Measurements from ENCODE around the gene BLOC1S2.
A peak's percentile ranks its signal among the peaks of the same experiment; 100 is the strongest.
"Not testable (repeated sequence)": the region's sequence is repeated elsewhere in the genome, so short reads cannot be mapped to it uniquely, and the experiment has no call there.

BLOC1S2 gene

GRCh38 chr10:100297242-100297641 lies 10.8 kb upstream of the BLOC1S2 start:
- intact Hi-C loops (cut with DNase I), result no loop called here
- no peak for DNase-seq

GRCh38 chr10:100293066-100293465 lies 6.6 kb upstream of the BLOC1S2 start:
- intact Hi-C loops (cut with DNase I), result no loop called here
- no peak for DNase-seq

- intact Hi-C loops (cut with DNase I), result not testable (repeated sequence)
- peak in 3 of 42 donors; percentile 25 to 30 (median 28) for DNase-seq
These were observed 5.8 kb upstream of the BLOC1S2 start for GRCh38 chr10:100292300-100292699.

DNA sequence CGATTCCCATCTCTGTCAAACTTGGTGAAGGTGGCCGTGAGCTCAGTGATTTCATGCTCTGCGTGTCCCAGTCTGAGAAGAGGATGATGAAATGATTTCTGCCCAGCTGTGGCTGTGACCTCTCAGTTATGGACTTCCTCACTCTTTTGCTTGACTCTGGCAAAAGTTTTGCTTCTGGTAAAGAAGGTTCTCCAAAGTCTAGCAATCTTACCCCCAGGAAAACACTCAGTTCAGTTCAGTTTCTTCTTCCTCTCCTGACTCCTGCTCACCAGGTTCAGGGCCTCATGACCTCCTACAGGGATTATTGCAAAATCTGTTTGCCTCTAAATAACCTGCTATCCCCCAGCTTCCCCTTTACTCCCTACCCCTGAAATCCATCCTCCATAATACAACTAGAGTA lies 4.9 kb upstream of the BLOC1S2 start:
- intact Hi-C loops (cut with DNase I), result no loop called here

DNA sequence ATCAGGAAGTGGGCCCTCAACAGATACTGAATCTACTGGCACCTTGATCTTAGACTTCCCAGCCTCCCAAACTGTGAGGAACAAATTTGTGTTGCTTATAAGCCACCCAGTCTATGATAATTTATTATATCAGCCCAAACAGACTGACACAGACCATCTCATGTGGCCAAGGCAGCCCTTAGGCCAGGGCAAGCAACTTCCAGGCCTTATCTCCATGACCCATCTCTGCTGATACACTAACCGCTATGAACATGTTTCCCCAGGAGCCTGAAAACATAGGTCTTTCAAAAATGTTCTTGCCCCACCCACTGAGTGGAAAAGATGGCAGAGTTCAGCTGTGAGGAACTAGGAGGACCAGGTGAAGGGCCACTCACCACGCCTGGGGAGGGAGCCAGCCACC lies 3.2 kb upstream of the BLOC1S2 start:
- intact Hi-C loops (cut with DNase I), result loop anchor here (5.0 to 10.0 kb wide), 2 partner anchors 53 to 245 kb away; partner anchors contain the start of gene HIF1AN
- no peak for DNase-seq

More for the DNA sequence above, 4.9 kb upstream of the BLOC1S2 start:
- peak in 1 of 42 donors; percentile 14 for DNase-seq

GRCh38 chr10:100288196-100288595 lies 1.7 kb upstream of the BLOC1S2 start:
- DNase-seq, result no peak
- intact Hi-C loops (cut with DNase I), result loop anchor here (1.0 to 10.0 kb wide), 3 partner anchors 54 to 247 kb away; partner anchors contain the start of gene HIF1AN

GRCh38 chr10:100287756-100288155 lies 1.3 kb upstream of the BLOC1S2 start:
- intact Hi-C loops (cut with DNase I), result loop anchor here (1.0 to 10.0 kb wide), 3 partner anchors 55 to 247 kb away; partner anchors contain the start of gene HIF1AN
- DNase-seq, result no peak

GRCh38 chr10:100285326-100285725 lies 1.2 kb downstream of the BLOC1S2 start:
- DNase-seq, result not testable (repeated sequence)
- intact Hi-C loops (cut with DNase I), result loop anchor here (5.0 to 10.0 kb wide), 2 partner anchors 57 to 249 kb away; partner anchors contain the start of gene HIF1AN

GRCh38 chr10:100282907-100283306 lies 3.6 kb downstream of the BLOC1S2 start:
- intact Hi-C loops (cut with DNase I), result loop anchor here (10.0 kb wide), 1 partner anchor 252 kb away; the partner anchor contains the start of gene HIF1AN
- no peak for DNase-seq

GRCh38 chr10:100276971-100277370 lies 9.5 kb downstream of the BLOC1S2 start:
- intact Hi-C loops (cut with DNase I); DNase-seq: not testable (repeated sequence)

GRCh38 chr10:100267239-100268104 lies 19.0 kb downstream of the BLOC1S2 start, which contains the start of gene CWF19L1:
Gene CWF19L1 (minus strand): TSS chr10:100267638. CDS start chr10:100267593, 45 bp downstream.
- intact Hi-C loops (cut with DNase I), result no loop called here
- DNase-seq, result peak; percentile 75 to 95 (median 88)

- DNase-seq, result no peak
- intact Hi-C loops (cut with DNase I), result no loop called here
These were observed 20.5 kb downstream of the BLOC1S2 start for GRCh38 chr10:100265821-100266485.

DNA sequence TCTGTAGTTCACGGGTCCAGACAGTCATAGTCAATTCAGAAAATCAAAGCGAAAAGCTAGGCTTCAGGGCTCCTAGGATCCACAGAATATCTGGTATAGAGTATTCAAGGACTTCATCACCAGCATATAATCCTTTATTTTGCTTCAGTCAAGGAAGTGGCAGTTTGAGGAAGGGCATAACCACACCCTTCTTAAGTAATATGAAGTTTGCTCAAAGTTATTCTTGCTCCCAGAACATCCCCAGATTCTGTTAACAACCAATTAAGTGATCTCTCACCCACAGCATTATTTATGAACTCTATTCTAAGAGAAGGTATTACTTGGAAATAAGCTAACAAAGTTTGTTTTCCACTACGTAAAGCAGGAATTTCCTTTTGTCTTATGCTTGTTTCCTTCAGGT lies 32.3 kb downstream of the BLOC1S2 start:
- no peak for DNase-seq
- intact Hi-C loops (cut with DNase I), result no loop called here

DNA sequence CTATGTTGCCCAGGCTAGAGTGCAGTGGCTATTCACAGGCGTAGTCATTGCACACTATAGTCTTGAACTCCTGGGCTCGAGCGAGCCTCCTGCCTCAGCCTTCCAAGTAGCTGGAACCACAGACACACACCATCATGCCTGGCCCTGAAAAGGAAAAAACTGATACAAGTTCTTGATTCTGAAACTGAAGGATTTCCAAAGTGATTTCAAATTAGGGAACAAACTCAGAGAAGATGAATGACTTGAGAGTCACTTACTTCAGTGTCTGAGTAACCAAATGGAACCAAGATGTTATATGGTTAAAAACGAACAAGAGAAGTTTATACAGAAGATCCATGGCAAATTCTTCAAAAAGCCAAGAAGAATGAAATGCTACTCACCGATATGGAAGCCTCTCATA lies 33.4 kb downstream of the BLOC1S2 start:
- intact Hi-C loops (cut with DNase I), result no loop called here
- no peak for DNase-seq

DNA sequence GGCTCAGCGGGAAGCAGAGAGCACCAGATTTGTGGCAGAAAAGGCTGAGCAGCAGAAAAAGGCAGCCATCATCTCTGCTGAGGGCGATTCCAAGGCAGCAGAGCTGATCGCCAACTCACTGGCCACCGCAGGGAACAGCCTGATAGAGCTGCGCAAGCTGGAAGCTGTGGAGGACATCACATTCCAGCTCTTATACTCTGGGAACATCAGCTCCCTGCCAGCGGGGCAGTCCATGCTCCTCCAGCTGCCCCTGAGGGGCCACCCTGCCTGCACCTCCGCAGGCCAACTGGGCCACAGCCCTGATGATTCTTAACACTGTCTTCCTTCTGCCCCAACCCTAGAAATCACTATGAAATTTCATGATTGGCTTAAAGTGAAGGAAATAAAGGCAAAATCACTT lies 37.7 kb downstream of the BLOC1S2 start:
- DNase-seq, result no peak
- intact Hi-C loops (cut with DNase I), result no loop called here

GRCh38 chr10:100245484-100246220 lies 40.8 kb downstream of the BLOC1S2 start:
- no peak for DNase-seq
- intact Hi-C loops (cut with DNase I), result no loop called here

DNA sequence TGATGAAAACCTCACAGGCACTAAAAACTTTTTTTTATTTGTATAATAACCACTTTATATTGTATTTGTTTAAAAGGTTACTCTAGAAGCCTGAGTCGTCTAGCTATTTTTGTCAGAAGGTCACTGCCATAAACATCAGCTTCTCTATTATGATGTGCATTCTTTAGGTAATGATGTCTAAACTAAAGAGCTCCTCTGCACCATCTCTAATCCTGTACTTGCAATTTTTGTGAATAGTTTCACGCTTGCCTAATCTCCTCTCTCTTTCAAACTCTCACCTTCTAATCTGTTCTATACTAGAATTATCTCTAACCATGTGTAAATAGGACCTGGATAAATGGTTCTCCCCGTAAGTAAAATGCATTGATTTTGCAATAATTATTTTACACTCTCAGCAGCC lies 46.6 kb downstream of the BLOC1S2 start:
- DNase-seq, result no peak
- intact Hi-C loops (cut with DNase I), result no loop called here

DNA sequence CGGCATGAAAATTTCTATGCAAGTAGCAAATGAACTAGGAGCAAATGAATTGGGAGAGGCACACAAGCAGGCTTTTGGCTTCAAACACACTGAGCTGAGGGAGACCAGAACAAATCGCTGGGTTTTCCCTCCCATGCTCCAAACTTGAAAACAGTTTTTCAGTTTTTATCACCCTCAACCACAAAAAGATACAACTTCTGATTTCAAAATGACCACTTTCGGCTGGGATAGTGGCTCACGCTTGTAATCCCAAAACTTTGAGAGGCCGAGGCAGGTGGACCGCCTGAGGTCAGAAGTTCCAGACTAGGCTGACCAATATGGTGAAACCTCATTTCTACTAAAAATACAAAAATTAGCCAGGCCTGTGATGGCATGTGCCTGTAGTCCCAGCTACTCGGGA lies 48.1 kb downstream of the BLOC1S2 start:
- intact Hi-C loops (cut with DNase I), result no loop called here
- no peak for DNase-seq

DNA sequence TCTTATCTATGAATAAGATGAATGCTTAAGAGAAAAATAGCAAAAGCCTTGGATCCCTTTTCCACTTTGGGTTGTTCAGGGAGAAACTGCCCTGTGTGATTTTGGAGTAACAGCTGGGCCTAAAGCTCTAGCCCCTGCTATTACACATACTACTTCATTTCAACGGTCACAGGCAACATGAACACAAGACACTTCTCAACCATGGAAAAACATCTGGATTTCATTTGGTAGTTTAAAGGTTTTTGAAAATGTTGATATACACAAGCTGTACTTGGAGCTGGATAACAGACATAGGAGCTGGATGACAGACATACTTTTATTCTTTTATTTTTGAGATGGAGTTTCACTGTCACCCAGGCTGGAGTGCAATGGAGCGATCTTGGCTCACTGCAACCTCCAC lies 54.4 kb downstream of the BLOC1S2 start:
- no peak for DNase-seq
- intact Hi-C loops (cut with DNase I), result no loop called here

Measured in head of caudate nucleus (tissue), 42 donors.